Measurements from ENCODE around the gene AKR1B15. TPM values are rescaled to one million over a fixed set of nuclear protein-coding genes. Genes with fewer than 3 reads are reported as not detected.

AKR1B15 gene
- total RNA-seq = not detected

GRCh38 chr7:134548877-134549276 is at the start of gene AKR1B15:
Gene AKR1B15, plus strand, starts transcription at chr7:134549110. Its CDS starts 15,510 bp downstream, at chr7:134564620.
- DNase-seq = peak; percentile 10
- Mint-ChIP-seq H3K36me3 (no peaks in the 10 kb centered on the region), H3K4me1 (peaks cover 6% of the 10 kb centered on the region), H3K27me3 (peaks cover 13% of the 10 kb centered on the region), H3K9me3 (no peaks in the 10 kb centered on the region), H3K27ac (no peak within 1 kb of the TSS), H3K4me3 (no peak within 1 kb of the TSS)

GRCh38 chr7:134500406-134500805 is 48.5 kb upstream of the AKR1B15 start:
- Mint-ChIP-seq H3K27me3 (peaks cover 13% of the 10 kb centered on the region), H3K27ac (no peak overlapping the region), H3K4me3 (no peak overlapping the region), H3K4me1 (no peaks in the 10 kb centered on the region), H3K9me3 (no peaks in the 10 kb centered on the region), H3K36me3 (no peaks in the 10 kb centered on the region)
- no peak for DNase-seq

DNA sequence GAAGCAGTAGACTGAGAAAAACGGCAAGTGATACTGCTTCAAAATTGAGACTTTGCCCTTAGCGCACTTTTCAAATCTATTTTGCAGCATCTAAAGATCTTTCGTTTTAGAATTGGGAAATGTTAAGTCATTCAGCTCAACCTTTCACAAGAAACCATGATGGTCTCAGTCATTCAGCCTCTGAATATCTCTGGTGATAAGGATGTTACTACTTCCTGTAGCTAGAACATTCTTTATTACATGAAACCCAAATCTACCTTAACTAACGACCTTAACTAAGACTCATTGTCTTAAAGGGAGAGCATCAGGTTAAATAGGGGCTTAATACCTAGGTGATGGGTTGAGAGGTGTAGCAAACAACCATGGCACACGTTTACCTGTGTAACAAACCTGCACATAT is 47.9 kb upstream of the AKR1B15 start:
- Mint-ChIP-seq H3K27me3 (peaks cover 13% of the 10 kb centered on the region), H3K36me3 (no peaks in the 10 kb centered on the region), H3K4me1 (no peaks in the 10 kb centered on the region), H3K9me3 (no peaks in the 10 kb centered on the region), H3K27ac (no peak overlapping the region), H3K4me3 (no peak overlapping the region)
- no peak for DNase-seq

- Mint-ChIP-seq H3K27ac (no peak overlapping the region), H3K4me1 (no peaks in the 10 kb centered on the region), H3K4me3 (no peak overlapping the region), H3K36me3 (no peaks in the 10 kb centered on the region), H3K9me3 (no peaks in the 10 kb centered on the region), H3K27me3 (peaks cover 13% of the 10 kb centered on the region)
- DNase-seq = no peak
These were observed 46.2 kb upstream of the AKR1B15 start for GRCh38 chr7:134502463-134503371.

DNA sequence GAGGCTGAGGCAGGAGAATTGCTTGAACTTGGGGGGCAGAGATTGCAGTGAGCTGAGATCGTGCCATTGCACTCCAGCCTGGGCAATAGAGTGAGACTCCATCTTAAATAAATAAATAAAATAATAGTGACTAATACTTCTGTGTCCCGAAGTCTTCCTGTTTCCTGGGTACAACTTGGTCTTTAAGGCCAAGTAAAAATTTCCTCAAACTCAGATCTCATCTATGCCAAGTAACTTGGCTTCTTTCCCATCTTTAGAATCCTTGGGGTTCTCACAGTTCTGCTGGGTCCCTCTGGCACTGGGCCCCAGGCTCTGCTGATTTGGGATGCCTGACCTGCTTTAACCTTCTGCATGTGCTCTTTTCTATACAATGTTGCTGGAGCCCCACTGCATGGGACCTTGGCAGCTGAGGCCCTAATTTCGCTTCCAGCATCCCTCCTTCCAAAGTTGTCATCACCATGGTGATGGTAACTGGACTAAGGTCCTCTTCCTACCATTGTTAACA is 44.2 kb upstream of the AKR1B15 start:
- DNase-seq = no peak
- Mint-ChIP-seq H3K9me3 (no peaks in the 10 kb centered on the region), H3K4me3 (no peak overlapping the region), H3K27me3 (peaks cover 7% of the 10 kb centered on the region), H3K36me3 (no peaks in the 10 kb centered on the region), H3K4me1 (no peaks in the 10 kb centered on the region), H3K27ac (no peak overlapping the region)

GRCh38 chr7:134505856-134506255 is 43.1 kb upstream of the AKR1B15 start:
- no peaks in the 10 kb centered on the region for H3K36me3 Mint-ChIP-seq
- H3K9me3 Mint-ChIP-seq = no peaks in the 10 kb centered on the region
- peaks cover 4% of the 10 kb centered on the region for H3K27me3 Mint-ChIP-seq
- DNase-seq = no peak
- no peak overlapping the region for H3K4me3 Mint-ChIP-seq
- no peak overlapping the region for H3K27ac Mint-ChIP-seq
- H3K4me1 Mint-ChIP-seq = no peaks in the 10 kb centered on the region

DNA sequence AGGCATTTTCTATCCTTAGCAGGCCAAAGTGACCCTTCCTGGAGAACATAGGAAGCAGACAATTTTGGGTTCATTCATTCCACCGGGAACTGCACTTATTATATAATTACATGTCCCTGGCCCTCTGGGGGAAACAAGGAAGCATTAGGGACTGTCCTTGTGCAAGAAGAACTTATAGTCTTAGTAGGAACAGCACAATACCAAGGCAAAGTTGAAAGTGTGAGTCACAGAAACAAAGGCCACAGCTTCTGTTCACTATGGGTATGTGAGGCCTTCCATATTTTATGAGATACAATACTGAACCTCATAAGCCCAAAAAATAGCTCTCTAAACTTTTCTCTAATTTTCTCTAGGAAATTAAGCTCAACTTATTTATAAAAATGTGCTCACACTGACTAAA is 39.9 kb upstream of the AKR1B15 start:
- H3K27me3 Mint-ChIP-seq = peaks cover 4% of the 10 kb centered on the region
- H3K36me3 Mint-ChIP-seq = no peaks in the 10 kb centered on the region
- H3K9me3 Mint-ChIP-seq = no peaks in the 10 kb centered on the region
- H3K4me3 Mint-ChIP-seq = no peak overlapping the region
- no peak overlapping the region for H3K27ac Mint-ChIP-seq
- H3K4me1 Mint-ChIP-seq = peaks cover 10% of the 10 kb centered on the region
- DNase-seq = no peak

DNA sequence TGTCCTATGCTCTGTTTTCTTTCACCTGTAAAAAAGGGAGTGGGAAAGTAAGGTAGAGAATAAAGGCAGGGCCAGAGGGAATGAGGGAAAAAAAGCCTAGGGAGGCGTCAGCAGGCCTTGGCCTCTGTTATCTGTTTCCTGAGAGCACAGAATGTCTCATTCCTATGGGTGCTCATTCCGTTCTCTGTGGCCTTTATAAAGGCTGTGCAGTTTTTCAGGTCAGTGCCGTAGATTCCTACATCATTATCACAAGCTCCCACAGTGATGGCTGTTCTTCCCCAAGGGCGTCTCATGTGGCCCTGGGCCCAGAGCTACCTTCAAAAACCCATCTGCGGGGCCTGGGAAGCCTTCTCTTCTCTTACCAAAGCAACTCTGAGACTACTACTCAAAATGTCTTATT is 38.3 kb upstream of the AKR1B15 start:
- no peak overlapping the region for H3K27ac Mint-ChIP-seq
- peaks cover 11% of the 10 kb centered on the region for H3K4me1 Mint-ChIP-seq
- H3K27me3 Mint-ChIP-seq = peaks cover 6% of the 10 kb centered on the region
- no peaks in the 10 kb centered on the region for H3K9me3 Mint-ChIP-seq
- no peak overlapping the region for H3K4me3 Mint-ChIP-seq
- H3K36me3 Mint-ChIP-seq = no peaks in the 10 kb centered on the region
- no peak for DNase-seq

GRCh38 chr7:134512271-134512670 is 36.6 kb upstream of the AKR1B15 start:
- Mint-ChIP-seq H3K27me3 (peaks cover 11% of the 10 kb centered on the region), H3K4me3 (no peak overlapping the region), H3K9me3 (no peaks in the 10 kb centered on the region), H3K27ac (no peak overlapping the region), H3K4me1 (peaks cover 11% of the 10 kb centered on the region), H3K36me3 (no peaks in the 10 kb centered on the region)
- no peak for DNase-seq

- Mint-ChIP-seq H3K4me3 (no peak overlapping the region), H3K27ac (no peak overlapping the region), H3K27me3 (peaks cover 13% of the 10 kb centered on the region), H3K4me1 (peaks cover 11% of the 10 kb centered on the region), H3K36me3 (no peaks in the 10 kb centered on the region), H3K9me3 (no peaks in the 10 kb centered on the region)
- DNase-seq = peak; percentile 22
These were observed 35.6 kb upstream of the AKR1B15 start for GRCh38 chr7:134513169-134513752.

DNA sequence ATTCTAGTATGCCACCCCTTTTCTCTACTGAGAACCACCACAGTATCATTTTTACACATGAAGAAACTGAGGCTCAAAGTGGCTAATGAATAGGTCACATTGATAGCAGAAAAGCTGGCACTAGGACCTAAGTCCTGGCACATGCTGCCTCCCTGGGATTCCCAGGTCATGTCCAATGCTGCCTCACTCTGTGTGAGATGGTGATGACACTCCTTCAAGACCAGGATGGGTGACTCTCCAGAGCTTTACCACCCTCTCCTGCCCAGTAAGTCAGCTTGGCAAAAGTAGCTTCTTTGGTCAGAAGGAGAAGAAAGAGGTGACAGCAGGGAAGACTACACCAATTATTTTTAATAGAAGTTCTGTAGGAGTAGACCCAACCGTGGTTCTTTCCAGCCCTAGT is 34.8 kb upstream of the AKR1B15 start:
- H3K4me3 Mint-ChIP-seq = no peak overlapping the region
- peaks cover 11% of the 10 kb centered on the region for H3K4me1 Mint-ChIP-seq
- H3K27ac Mint-ChIP-seq = no peak overlapping the region
- no peaks in the 10 kb centered on the region for H3K9me3 Mint-ChIP-seq
- DNase-seq = no peak
- H3K36me3 Mint-ChIP-seq = no peaks in the 10 kb centered on the region
- H3K27me3 Mint-ChIP-seq = peaks cover 17% of the 10 kb centered on the region

- Mint-ChIP-seq H3K27me3 (peaks cover 17% of the 10 kb centered on the region), H3K4me3 (no peak overlapping the region), H3K36me3 (no peaks in the 10 kb centered on the region), H3K4me1 (peaks cover 11% of the 10 kb centered on the region), H3K27ac (no peak overlapping the region), H3K9me3 (no peaks in the 10 kb centered on the region)
- DNase-seq = peak; percentile 4
These were observed 34.2 kb upstream of the AKR1B15 start for GRCh38 chr7:134514663-134515062.

DNA sequence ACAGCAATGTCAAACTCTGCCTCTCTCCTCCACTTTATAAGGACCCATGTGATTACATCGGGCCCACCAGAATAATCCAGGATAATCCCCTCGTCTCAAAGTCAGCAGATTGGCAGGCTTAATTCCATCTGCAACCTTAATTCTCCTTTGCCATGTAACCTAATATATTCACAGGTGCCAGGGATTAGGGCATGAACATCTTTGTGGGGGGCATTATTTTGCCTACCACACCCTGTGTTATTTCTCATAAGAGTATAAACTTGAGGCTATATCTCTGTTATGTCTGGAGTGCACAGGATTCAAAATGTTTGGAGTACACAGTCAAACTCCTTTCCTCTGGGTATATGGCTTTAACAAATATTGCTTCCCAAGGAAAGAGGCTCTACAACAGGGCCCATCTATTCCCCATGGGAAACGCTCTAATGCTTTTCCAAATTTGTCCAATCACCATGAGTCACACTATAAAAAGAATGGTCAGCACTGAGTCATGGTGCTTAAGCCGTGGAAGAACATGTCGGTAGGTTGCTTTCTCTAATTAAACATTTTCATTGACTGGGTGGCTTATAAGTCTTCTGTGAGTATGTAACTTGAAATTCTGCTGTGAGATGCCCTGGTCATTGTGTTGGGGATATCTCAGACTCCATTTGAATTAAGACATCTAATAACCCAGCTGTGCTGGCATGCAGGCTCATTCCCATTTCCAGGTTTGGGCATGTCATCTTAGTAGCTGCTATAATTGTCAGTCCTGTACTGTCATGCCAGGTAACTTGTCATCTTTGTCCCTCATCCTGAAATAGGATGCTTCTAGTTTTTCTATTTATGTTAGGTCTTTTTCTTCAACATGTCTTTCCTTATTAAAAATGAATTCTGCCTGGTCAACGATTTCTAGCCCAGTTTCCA is 33.1 kb upstream of the AKR1B15 start:
- Mint-ChIP-seq H3K9me3 (no peaks in the 10 kb centered on the region), H3K27ac (no peak overlapping the region), H3K4me3 (no peak overlapping the region), H3K27me3 (peaks cover 17% of the 10 kb centered on the region), H3K36me3 (no peaks in the 10 kb centered on the region), H3K4me1 (peaks cover 11% of the 10 kb centered on the region)
- DNase-seq = no peak

DNA sequence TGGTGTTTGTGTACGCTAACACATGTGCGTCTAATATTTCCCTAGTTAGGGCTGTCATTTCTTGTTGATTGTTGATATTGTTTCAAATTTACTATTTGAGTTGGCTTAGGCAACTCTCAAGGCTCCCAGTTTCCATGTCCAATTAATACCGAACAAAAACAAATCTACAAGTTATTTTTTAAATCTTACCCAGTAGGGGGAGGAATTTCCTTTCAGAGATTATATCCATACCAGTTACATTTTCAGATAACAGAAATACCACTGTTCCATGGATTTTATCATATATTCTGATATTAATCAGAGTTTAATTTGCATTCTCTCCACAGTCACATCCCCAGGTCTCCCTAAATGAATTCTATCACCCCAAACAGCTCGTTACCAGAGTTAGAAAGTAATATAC is 28.8 kb upstream of the AKR1B15 start:
- H3K27me3 Mint-ChIP-seq = peaks cover 17% of the 10 kb centered on the region
- no peaks in the 10 kb centered on the region for H3K36me3 Mint-ChIP-seq
- H3K4me3 Mint-ChIP-seq = no peak overlapping the region
- DNase-seq = no peak
- no peaks in the 10 kb centered on the region for H3K9me3 Mint-ChIP-seq
- no peaks in the 10 kb centered on the region for H3K4me1 Mint-ChIP-seq
- no peak overlapping the region for H3K27ac Mint-ChIP-seq

DNA sequence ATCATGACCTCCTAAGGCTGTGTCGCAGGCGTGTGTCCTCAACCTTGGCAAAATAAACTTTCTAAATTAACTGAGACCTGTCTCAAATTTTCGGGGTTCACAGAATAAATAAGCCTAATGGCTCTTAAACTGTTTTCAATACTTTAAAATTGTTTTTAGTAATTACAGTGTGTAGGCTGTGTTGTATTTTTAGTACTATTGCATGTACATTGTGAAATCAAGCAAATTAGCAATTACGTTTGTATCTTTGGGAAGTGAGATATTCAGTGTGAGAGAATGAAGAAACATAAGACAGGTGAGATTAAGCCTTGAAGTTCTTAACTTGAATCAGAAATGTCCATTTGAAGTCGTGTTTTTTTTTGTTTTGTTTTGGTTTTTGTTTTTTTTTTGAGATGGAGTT is 26.3 kb upstream of the AKR1B15 start:
- Mint-ChIP-seq H3K4me1 (no peaks in the 10 kb centered on the region), H3K4me3 (no peak overlapping the region), H3K27ac (no peak overlapping the region), H3K36me3 (no peaks in the 10 kb centered on the region), H3K9me3 (no peaks in the 10 kb centered on the region), H3K27me3 (peaks cover 12% of the 10 kb centered on the region)
- DNase-seq = no peak
